Measurements from ENCODE around the gene P3H4.
"Not testable (repeated sequence)": the region's sequence is repeated elsewhere in the genome, so short reads cannot be mapped to it uniquely, and the experiment has no call there.

Gene P3H4

DNA sequence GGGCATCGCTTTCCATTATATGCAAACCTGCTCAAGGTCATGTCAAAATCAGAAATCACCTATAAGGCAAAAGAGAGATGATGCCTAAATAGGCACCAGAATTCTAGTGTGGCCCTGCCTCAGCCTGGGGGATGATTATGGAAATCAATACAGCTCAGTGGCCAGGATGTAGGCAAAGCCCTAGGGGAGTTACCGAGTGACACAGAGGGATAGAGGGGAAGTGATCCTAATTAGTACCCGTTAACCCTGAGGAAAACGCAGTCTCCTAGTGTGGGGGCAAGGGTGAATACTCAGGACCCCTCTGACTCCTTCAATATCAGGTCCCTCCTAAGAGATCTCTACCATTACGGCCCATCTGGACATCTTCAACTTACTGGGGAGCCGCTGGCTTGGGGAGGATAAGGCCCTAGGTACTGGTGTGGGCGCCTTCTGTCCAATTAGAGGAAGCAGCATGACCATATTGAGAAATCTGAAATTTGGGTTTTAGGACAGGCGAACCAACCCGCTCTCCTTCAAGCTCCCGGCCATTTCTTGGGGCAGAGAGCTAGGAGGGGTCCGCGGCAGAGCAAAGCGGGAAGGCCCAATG lies 23.6 kb upstream of the P3H4 start:
- H3K4me3 Mint-ChIP-seq = peak overlapping the region; percentile 81
- ATAC-seq (replicated peaks; ENCODE audit: extremely low read depth, poor library complexity, severe bottlenecking) (no peak), DNase-seq (ENCODE audit: low spot score in 2 of 2) (no peak)
- H3K9me3 Mint-ChIP-seq = no peaks in the 10 kb centered on the region
- H3K27me3 Mint-ChIP-seq = no peaks in the 10 kb centered on the region
- H3K27ac Mint-ChIP-seq (ENCODE audit: low read depth) = peak overlapping the region; percentile 30
- H3K36me3 Mint-ChIP-seq (ENCODE audit: insufficient read depth) = peaks cover 9% of the 10 kb centered on the region
- peaks cover 10% of the 10 kb centered on the region for H3K4me1 Mint-ChIP-seq

DNA sequence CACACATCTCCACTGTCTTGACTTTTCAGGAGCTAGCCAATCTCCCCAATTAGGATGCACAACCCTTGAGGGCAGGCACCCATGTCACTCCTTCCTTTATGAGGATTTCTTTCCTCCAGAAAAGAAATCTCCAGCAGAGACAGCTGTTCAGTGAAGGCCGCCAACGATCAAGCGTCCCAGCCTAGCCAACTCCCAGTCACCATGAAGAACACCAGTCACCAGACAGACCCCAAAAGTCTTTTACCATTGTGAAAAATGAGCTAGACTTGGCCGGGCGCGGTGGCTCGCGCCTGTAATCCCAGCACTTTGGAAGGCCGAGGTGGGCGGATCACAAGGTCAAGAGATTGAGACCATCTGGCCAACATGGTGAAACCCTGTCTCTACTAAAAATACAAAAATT lies 18.2 kb upstream of the P3H4 start:
- ATAC-seq (replicated peaks; ENCODE audit: extremely low read depth, poor library complexity, severe bottlenecking); DNase-seq (ENCODE audit: low spot score in 2 of 2); H3K27me3 Mint-ChIP-seq; H3K4me1 Mint-ChIP-seq; H3K4me3 Mint-ChIP-seq; H3K27ac Mint-ChIP-seq (ENCODE audit: low read depth); H3K9me3 Mint-ChIP-seq: not testable (repeated sequence)
- H3K36me3 Mint-ChIP-seq (ENCODE audit: insufficient read depth) = peaks cover 20% of the 10 kb centered on the region

DNA sequence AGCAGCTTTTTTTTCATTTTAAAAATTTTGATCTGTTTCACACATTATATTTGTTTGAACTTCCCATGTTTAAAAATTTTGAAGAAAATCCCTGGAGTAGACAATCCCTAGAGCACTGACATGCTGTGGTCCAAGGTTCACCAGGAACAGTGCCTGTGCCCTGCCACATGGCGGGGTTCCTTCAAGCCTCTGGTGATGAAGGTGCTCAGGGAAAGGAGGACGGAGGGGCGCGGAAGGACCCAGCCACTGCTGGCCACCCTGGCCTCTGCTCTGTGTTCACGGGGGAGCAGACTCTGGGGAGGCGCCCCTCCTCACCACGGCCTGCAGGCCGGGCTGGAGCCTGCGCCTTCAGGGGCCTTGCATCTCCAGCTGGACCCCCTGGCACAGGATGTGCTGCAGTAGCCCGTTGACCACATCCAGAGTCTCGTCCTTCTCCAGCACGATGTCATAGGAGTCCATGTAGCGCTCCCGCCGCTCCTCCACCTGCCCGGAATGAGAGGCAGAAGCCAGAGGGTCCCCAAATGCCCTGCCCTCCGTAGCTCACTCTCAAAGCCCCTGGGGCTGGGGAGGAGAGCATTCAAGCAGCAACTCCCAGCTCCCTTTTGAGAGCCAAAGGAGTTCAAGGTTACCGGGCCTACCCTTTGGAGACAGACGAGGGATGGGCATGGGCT lies 13.6 kb upstream of the P3H4 start:
- ATAC-seq (replicated peaks; ENCODE audit: extremely low read depth, poor library complexity, severe bottlenecking) (no peak), DNase-seq (ENCODE audit: low spot score in 2 of 2) (no peak)
- no peaks in the 10 kb centered on the region for H3K27me3 Mint-ChIP-seq
- H3K27ac Mint-ChIP-seq (ENCODE audit: low read depth) = no peak overlapping the region
- peaks cover 11% of the 10 kb centered on the region for H3K36me3 Mint-ChIP-seq (ENCODE audit: insufficient read depth)
- H3K9me3 Mint-ChIP-seq = no peaks in the 10 kb centered on the region
- no peaks in the 10 kb centered on the region for H3K4me1 Mint-ChIP-seq
- no peak overlapping the region for H3K4me3 Mint-ChIP-seq

DNA sequence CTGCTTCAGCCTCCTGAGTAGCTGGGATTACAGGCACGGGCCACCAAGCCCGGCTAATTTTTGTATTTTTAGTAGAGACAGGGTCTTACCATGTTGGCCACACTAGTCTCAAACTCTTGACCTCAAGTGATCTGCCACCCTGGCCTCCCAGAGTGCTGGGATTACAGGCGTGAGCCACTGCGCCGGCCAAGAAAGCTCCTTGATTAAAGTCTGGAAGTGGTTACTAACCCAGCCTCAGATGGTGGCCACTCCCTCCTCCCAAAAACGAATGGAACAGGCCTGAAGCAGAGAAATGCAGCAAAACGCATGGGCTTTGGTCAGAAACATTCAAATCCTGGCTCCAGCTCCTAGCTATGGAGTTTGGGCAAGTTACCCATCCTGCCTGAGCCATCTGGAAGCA lies 12.3 kb upstream of the P3H4 start:
- Mint-ChIP-seq H3K4me1 (no peaks in the 10 kb centered on the region), H3K27ac (ENCODE audit: low read depth) (no peak overlapping the region), H3K36me3 (ENCODE audit: insufficient read depth) (peaks cover 11% of the 10 kb centered on the region), H3K4me3 (no peak overlapping the region), H3K27me3 (peaks cover 9% of the 10 kb centered on the region), H3K9me3 (no peaks in the 10 kb centered on the region)
- ATAC-seq (replicated peaks; ENCODE audit: extremely low read depth, poor library complexity, severe bottlenecking) = no peak
- DNase-seq (ENCODE audit: low spot score in 2 of 2) = no peak

DNA sequence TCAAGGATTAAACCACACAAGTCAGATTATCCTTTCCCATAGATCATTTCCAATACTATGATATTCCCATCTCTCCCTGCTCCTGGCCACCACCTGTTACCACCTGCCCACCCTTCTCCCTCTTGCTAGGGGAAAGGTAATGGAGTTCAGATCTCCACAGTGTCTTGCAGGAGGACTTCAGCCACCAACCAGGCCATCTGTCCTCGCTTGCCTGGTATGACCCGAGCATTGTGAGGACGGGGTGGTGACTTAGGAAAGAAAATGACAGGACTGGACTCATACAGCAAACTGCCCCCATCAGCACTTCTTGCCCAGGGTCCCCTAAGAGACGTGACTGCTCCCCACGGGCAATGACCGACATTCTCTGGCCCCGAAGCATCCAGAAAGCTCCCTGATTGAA lies 11.8 kb upstream of the P3H4 start:
- no peak for DNase-seq (ENCODE audit: low spot score in 2 of 2)
- Mint-ChIP-seq H3K27ac (ENCODE audit: low read depth) (no peak overlapping the region), H3K4me1 (no peaks in the 10 kb centered on the region), H3K4me3 (no peak overlapping the region), H3K27me3 (peaks cover 11% of the 10 kb centered on the region), H3K9me3 (no peaks in the 10 kb centered on the region), H3K36me3 (ENCODE audit: insufficient read depth) (peaks cover 11% of the 10 kb centered on the region)
- no peak for ATAC-seq (replicated peaks; ENCODE audit: extremely low read depth, poor library complexity, severe bottlenecking)

DNA sequence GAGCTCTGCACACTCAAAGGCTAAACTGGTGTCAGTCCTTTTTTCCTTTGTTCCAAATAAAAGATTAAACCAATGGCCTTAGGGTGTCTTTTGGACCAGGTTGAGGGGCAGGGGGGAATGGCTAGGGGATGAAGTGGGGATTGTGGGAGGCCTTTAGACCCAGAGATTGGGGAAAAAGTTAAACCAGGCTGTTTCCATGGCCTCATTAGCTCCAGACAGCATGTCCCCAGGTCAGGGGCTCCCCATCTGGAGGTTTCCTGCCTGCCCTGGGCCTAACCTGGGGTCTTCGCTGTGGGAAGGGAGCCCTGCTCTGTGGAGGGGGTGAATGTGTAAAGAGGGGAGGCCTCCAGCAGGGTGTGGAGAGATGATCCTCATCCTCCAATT lies 11.4 kb upstream of the P3H4 start:
- Mint-ChIP-seq H3K4me1 (no peaks in the 10 kb centered on the region), H3K27ac (ENCODE audit: low read depth) (no peak overlapping the region), H3K36me3 (ENCODE audit: insufficient read depth) (peaks cover 11% of the 10 kb centered on the region), H3K4me3 (no peak overlapping the region), H3K27me3 (peaks cover 15% of the 10 kb centered on the region), H3K9me3 (no peaks in the 10 kb centered on the region)
- ATAC-seq (replicated peaks; ENCODE audit: extremely low read depth, poor library complexity, severe bottlenecking) (no peak), DNase-seq (ENCODE audit: low spot score in 2 of 2) (no peak)

DNA sequence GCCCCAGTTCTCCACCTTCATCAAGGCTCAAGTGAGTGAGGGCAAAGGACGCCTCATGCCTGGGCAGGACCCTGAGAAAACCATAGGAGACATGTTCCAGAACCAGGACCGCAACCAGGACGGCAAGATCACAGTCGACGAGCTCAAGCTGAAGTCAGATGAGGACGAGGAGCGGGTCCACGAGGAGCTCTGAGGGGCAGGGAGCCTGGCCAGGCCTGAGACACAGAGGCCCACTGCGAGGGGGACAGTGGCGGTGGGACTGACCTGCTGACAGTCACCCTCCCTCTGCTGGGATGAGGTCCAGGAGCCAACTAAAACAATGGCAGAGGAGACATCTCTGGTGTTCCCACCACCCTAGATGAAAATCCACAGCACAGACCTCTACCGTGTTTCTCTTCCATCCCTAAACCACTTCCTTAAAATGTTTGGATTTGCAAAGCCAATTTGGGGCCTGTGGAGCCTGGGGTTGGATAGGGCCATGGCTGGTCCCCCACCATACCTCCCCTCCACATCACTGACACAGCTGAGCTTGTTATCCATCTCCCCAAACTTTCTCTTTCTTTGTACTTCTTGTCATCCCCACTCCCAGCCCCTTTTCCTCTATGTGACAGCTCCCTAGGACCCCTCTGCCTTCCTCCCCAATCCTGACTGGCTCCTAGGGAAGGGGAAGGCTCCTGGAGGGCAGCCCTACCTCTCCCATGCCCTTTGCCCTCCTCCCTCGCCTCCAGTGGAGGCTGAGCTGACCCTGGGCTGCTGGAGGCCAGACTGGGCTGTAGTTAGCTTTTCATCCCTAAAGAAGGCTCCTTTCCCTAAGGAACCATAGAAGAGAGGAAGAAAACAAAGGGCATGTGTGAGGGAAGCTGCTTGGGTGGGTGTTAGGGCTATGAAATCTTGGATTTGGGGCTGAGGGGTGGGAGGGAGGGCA lies 10.7 kb upstream of the P3H4 start:
- Mint-ChIP-seq H3K4me1 (no peaks in the 10 kb centered on the region), H3K9me3 (no peaks in the 10 kb centered on the region), H3K4me3 (no peak overlapping the region), H3K27ac (ENCODE audit: low read depth) (no peak overlapping the region), H3K27me3 (peaks cover 19% of the 10 kb centered on the region), H3K36me3 (ENCODE audit: insufficient read depth) (peaks cover 10% of the 10 kb centered on the region)
- no peak for DNase-seq (ENCODE audit: low spot score in 2 of 2)
- no peak for ATAC-seq (replicated peaks; ENCODE audit: extremely low read depth, poor library complexity, severe bottlenecking)

DNA sequence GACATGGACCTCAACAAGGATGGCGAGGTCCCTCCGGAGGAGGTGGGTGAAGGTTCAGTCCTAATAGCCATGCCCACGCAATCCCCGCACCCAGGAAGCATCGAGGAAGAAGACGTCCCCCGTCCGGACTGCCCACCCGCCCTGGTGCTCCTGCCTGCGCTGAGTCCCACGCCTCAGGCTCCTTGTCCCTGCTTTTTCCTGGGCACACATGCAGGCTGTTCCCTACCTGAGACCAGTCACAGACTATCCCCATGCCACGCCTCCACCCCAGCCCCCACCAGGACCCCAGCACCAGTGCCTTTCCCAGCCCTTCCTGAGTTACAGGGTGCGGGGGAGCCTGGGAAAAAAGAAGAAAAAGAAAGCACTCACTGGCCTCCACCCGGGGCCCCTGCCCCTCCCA lies 10.0 kb upstream of the P3H4 start:
- ATAC-seq (replicated peaks; ENCODE audit: extremely low read depth, poor library complexity, severe bottlenecking) = no peak

DNA sequence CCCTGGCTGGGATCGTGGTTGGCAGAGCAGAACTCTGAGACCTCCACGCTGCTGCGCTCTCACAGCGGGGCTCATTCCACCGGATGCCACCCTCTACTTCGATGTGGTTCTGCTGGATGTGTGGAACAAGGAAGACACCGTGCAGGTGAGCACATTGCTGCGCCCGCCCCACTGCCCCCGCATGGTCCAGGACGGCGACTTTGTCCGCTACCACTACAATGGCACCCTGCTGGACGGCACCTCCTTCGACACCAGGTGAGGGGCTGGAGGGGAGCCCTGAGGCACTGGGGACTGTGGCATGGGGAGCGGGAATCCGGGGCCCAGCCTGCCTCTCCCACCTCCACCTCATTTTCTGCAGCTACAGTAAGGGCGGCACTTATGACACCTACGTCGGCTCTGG lies 6.3 kb upstream of the P3H4 start:
- peaks cover 19% of the 10 kb centered on the region for H3K27me3 Mint-ChIP-seq
- H3K4me1 Mint-ChIP-seq = peaks cover 5% of the 10 kb centered on the region
- no peak overlapping the region for H3K27ac Mint-ChIP-seq (ENCODE audit: low read depth)
- H3K4me3 Mint-ChIP-seq = no peak overlapping the region
- ATAC-seq (replicated peaks; ENCODE audit: extremely low read depth, poor library complexity, severe bottlenecking) (no peak), DNase-seq (ENCODE audit: low spot score in 2 of 2) (no peak)
- H3K36me3 Mint-ChIP-seq (ENCODE audit: insufficient read depth) = no peaks in the 10 kb centered on the region
- no peaks in the 10 kb centered on the region for H3K9me3 Mint-ChIP-seq

More for the DNA sequence above, 10.0 kb upstream of the P3H4 start:
- H3K36me3 Mint-ChIP-seq (ENCODE audit: insufficient read depth) = peaks cover 8% of the 10 kb centered on the region
- no peak overlapping the region for H3K4me3 Mint-ChIP-seq
- no peak overlapping the region for H3K27ac Mint-ChIP-seq (ENCODE audit: low read depth)
- H3K27me3 Mint-ChIP-seq = peaks cover 19% of the 10 kb centered on the region
- no peaks in the 10 kb centered on the region for H3K4me1 Mint-ChIP-seq
- DNase-seq (ENCODE audit: low spot score in 2 of 2) = no peak
- H3K9me3 Mint-ChIP-seq = no peaks in the 10 kb centered on the region

DNA sequence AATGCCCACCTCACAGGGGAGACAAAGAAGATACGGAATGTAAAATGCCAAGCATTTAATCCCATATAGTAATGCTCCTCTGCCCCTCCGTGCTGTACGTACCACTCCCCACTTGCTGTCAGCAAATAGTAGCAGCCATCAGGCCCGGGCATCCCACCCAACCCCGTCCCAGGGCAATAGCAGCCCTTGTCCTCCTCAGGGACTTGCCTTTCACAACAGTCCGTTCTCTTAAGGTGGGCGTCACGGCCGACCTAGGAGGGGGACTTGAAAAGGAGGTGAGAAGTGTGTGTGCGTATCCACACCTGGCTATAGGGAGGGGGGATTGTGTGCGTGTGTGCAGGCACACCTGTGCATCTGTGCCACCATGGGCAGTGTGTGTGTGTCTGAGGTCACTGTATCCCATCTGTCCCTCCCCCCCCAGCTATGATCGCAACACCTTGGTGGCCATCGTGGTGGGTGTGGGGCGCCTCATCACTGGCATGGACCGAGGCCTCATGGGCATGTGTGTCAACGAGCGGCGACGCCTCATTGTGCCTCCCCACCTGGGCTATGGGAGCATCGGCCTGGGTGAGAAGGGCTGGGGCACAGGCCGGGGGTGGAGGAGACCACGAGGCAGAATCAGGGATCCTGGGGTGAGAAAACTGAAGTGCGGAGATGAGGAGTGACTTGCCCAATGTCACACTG lies 5.0 kb upstream of the P3H4 start:
- H3K27ac Mint-ChIP-seq (ENCODE audit: low read depth) = no peak overlapping the region
- H3K4me3 Mint-ChIP-seq = no peak overlapping the region
- H3K27me3 Mint-ChIP-seq = peaks cover 19% of the 10 kb centered on the region
- H3K9me3 Mint-ChIP-seq = no peaks in the 10 kb centered on the region
- ATAC-seq (replicated peaks; ENCODE audit: extremely low read depth, poor library complexity, severe bottlenecking) (no peak), DNase-seq (ENCODE audit: low spot score in 2 of 2) (no peak)
- peaks cover 12% of the 10 kb centered on the region for H3K4me1 Mint-ChIP-seq
- peaks cover 4% of the 10 kb centered on the region for H3K36me3 Mint-ChIP-seq (ENCODE audit: insufficient read depth)

DNA sequence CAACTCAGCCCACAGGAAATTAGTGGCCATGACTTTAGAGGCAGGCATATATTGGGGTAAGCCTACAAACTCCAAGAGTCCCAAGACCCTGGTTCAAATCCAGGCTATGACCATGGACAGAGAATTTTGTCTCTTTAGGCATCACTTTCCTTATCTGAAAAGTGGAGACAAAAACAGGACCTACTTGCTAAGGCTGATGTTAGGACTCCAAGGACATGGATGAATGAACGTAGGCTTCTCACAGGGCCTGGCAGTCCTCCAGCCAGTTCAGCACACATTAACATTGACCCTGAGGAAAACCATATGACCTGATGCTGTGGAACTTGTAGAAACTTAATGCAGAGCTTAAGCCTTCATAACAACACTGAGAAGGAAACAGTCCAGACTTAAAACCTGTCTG lies 2.4 kb upstream of the P3H4 start:
- Mint-ChIP-seq H3K4me1 (peaks cover 29% of the 10 kb centered on the region), H3K36me3 (ENCODE audit: insufficient read depth) (peaks cover 8% of the 10 kb centered on the region), H3K9me3 (no peaks in the 10 kb centered on the region), H3K4me3 (peak overlapping the region; percentile 38), H3K27me3 (peaks cover 9% of the 10 kb centered on the region), H3K27ac (ENCODE audit: low read depth) (no peak overlapping the region)
- ATAC-seq (replicated peaks; ENCODE audit: extremely low read depth, poor library complexity, severe bottlenecking) (no peak), DNase-seq (ENCODE audit: low spot score in 2 of 2) (no peak)

DNA sequence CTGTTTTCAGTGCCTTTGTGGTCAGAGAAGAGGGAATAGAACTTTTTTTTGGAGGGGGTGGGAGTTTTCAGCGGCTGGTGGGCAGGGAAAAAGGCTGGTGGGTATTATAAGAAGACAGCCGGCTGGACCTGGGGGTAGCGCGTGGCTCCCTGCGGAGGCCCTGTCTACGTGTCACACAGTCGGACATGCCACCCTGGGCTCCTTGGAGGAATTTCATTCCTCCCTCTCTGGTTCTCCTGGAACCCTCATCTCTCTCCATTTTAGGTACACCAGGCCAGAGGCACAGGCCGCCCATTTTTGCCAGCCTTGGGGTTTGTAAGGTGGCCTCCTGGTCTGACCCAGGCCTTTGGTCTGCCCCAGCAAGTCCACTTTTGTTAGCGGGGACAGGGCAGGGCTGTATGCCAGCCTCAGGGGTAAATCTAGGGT lies 2.0 kb upstream of the P3H4 start:
- no peaks in the 10 kb centered on the region for H3K9me3 Mint-ChIP-seq
- H3K27ac Mint-ChIP-seq (ENCODE audit: low read depth) = peak overlapping the region; percentile 36
- DNase-seq (ENCODE audit: low spot score in 2 of 2) = no peak
- ATAC-seq (replicated peaks; ENCODE audit: extremely low read depth, poor library complexity, severe bottlenecking) = no peak
- peaks cover 9% of the 10 kb centered on the region for H3K27me3 Mint-ChIP-seq
- peak overlapping the region; percentile 98 for H3K4me3 Mint-ChIP-seq
- peaks cover 29% of the 10 kb centered on the region for H3K4me1 Mint-ChIP-seq
- peaks cover 8% of the 10 kb centered on the region for H3K36me3 Mint-ChIP-seq (ENCODE audit: insufficient read depth)
